GM19467 (cell line): ENCODE results near the gene INO80C.

Experiments
- ATAC-seq: cut with Tn5 transposase; IDR thresholded peaks from one replicate; pipeline ENCODE4 v1.9.1; 2021; ENCODE audit warnings: mild to moderate bottlenecking, moderate library complexity; ENCODE audit not compliant: unreplicated experiment

Gene INO80C

GRCh38 chr18:35497370-35498197 lies at the start of gene INO80C:
Gene INO80C, minus strand, starts transcription at chr18:35497960. Its CDS starts 86 bp downstream, at chr18:35497874.
- peak; percentile 93 for ATAC-seq

DNA sequence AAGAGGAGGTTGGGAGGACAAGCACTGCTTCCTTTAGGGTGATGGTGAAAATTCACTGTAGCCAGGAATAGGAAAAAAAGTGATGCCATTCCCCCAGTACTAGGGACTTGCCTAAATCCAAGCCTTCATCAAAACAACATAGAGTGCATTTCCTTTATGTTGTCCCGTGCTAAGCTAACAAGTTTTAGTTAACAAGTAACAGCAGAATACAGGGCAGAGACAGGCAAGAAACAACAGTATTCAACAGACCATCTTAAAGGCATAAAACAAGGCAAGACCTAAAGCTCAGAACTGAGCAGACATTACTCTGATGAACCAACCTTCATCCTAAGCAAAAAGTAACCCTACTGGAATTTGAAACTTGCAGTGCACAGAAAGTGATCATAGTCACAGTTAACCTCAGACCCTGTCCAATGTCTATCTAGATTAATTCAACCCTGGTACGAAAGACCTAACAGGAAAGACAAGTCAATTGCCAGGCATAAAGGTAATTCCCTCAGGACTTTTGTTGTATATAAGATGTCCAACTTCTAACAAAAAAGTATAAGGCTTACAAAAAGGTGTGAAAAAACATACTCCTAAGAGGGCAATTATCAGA lies 49.3 kb upstream of the INO80C start:
- ATAC-seq: no peak

GRCh38 chr18:35542356-35542755 lies 44.6 kb upstream of the INO80C start:
- ATAC-seq: no peak

DNA sequence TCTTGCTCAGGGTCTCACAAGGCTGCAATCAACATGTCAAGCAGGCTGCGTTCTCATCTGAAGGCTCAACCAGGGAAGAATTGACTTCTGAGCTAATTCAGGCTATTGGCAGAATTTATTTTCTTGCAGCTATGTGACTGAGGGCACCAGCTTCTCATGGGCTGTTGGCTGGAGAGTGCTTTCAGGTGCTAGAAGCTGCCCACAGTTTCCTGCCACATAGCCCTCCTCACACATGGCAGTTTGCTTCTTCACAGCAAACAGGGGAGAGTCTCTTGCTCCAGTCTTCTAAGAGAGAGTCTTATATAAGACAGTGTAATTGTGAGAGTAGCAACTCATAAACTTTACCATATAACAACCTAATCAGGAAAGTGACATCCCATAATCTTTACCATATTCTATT lies 37.5 kb upstream of the INO80C start:
- ATAC-seq: no peak

GRCh38 chr18:35533916-35534405 lies 36.2 kb upstream of the INO80C start:
- ATAC-seq: no peak

DNA sequence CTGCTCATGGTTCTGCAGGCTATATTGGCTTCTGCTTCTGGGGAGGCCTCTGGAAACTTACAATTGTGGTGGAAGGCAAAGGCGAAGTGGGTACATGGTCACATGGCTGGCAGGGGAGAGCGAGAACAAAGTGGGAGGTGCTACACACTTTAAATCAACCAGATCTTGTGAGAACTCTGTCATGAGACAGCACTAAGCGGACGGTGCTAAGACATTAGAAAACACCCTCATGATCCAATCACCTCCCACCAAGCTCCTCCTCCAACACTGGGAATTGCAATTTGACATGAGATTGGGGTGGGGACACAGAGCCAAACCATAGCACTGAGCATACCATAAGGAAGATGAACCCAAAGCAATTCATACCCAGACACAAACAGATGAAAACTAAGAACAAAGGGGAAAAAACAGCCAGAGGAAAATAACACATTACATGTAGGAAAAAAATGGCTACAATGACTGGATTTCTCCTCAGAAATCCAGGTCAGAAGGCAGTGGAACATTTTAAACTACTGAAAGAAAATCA lies 31.1 kb upstream of the INO80C start:
- ATAC-seq: no peak

- no peak for ATAC-seq
Measured at GRCh38 chr18:35526495-35527059, 28.8 kb upstream of the INO80C start.

DNA sequence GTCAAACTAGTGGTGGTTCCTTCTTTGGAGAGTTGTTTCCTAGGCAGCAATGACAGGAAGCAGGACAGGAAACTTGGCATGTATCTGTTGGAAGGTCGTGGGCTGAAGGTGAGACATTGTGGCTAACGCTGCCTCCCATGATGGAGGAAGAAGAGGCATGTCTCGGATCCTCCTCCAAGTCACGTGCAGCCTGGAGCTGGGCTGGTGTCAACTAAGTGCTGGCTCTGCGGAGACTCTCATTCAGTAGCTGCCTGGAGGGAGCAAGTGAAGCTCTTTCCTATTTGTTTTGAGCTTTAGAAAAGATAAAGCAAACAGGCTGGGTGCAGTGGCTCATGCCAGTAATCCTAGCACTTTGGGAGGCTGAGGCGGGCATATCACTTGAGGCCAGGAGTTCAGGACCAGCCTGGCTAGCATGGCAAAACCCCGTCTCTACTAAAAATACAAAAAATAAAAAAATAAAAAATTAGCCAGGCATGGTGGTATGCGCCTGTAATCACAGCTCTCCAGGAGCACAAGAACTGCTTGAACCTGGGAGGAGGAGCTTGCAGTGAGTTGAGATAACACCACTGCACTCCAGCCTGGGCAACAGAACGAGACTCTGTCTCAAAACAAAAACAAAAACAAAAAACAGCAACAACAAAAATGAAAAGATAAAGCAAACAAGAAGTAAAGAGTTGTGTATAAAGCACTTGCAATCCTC lies 28.2 kb upstream of the INO80C start:
- ATAC-seq: no peak

- ATAC-seq: no peak
Measured at GRCh38 chr18:35524226-35524625, 26.5 kb upstream of the INO80C start.

DNA sequence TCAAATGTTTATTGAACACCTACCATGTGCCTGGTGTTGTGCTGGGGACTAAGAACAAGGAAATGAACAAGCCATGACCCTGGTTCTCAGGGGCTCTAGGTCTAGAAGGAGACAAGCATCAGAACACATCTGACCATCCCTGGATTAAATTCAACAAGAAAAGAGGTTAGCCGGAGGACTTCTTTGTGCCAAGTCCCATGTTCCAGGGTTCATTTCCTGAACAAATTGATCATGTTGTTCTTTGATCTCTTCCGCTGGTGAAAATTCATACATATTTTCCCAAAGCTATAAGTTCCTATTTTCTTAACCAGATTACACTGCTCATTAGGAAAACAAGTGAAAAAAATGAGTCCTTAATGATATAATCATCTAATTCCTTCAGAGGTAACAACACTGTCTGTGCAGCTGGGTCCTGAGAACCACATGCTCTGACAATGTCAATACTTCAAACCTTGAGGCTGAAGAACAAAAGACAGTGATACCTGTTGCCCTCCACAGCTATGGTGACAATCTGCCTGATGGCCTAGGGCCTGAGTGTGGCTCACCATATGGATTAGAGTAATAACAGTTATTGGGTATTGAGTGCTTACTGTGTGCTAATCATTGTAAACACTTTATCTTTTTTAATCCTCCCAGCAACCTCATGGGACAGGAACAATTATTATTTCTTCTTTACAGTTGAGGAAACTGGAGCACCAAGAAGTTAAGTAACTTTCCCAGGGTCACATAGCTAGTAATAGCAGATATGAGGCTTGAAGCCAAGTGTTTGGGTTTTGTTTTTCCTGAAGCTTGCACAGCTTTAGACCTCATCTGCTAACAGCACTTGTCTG lies 24.6 kb upstream of the INO80C start:
- no peak for ATAC-seq

GRCh38 chr18:35521133-35521532 lies 23.4 kb upstream of the INO80C start:
- ATAC-seq: no peak

GRCh38 chr18:35519148-35519899 lies 21.6 kb upstream of the INO80C start:
- no peak for ATAC-seq

GRCh38 chr18:35517715-35518114 lies 20.0 kb upstream of the INO80C start:
- ATAC-seq: no peak

DNA sequence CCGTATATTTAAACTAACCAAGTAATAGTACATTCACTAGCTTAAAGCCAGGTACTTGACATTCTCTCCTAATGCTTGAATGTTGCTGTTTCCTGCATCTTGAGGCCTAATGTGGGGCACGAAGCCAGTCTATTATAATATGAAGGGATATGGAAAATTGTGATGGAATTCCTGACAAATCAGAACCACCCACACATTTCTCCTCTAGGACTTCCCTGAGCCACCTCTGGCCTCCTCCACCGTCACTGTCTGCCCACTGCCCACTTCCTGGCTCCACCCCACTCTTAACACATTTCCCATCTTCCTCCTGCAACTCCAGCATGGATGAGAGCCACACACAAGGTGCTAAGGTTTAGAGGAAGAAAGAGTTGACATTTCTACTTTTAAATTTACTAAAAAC lies 19.0 kb upstream of the INO80C start:
- no peak for ATAC-seq

GRCh38 chr18:35516351-35516750 lies 18.6 kb upstream of the INO80C start:
- ATAC-seq: no peak

DNA sequence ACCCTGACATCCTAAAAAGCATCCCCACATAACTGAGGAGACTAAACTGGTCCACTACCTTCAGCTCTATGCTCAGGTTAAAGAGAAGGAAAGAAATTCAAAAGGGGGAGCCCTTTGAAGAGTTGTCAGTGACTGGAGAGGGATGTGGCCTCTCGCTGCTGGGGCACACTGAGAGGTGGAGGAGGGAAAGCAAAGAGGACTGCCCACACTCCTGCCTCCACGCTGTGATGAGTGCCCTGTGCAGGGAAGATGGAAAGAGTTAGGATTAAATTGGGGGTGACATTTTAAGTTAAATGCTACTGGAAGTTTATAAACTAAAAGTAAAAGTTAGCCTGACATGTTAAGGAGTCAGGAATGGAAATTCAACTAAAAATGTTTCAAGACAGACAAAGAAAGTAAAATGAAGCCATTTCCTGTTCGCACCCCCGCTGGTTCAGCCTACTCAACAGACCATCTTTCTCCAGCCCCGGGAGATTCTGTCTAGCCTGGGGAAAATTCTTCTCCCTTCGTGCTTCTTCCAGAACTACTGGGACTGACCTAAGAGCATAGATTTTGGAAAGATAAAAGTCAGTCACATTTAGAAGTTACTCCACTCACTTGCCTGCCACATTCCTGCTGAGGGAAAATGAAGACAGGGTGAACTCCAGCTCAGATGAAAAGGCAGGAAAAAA lies 17.8 kb upstream of the INO80C start:
- no peak for ATAC-seq

DNA sequence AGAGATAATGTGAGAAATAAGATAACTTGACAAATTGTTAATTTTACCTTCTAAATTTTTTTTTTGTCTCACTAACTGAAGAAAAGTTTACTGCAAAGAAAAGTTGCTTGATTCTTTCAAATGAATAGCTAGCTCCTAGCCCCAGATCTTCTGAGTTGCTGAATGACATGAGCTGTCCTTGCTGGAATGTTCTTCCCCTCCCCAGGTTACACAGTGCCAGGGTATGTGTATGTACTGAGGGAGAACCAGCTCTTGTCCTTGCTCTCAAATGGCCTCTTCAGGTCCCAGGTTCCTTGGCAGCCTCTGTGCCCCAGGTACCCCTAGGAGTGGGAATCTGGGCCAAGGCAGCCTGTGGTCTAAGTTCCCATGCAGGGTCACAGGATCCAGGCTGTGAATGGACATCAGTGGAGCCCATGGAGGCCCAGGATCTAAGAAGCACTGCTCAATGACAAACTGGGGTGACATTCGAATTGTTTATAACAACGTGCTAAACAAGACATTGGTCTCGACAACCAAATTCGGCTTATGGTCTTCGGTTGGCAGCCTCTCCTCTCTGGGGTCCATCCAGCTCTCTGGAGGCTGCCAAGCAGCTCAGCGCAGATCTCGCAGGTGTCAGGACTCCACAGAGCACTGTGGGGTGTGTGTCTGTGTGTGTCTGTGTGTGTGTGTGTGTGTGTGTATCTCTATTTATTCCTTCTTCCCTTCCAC lies 17.1 kb upstream of the INO80C start:
- no peak for ATAC-seq

DNA sequence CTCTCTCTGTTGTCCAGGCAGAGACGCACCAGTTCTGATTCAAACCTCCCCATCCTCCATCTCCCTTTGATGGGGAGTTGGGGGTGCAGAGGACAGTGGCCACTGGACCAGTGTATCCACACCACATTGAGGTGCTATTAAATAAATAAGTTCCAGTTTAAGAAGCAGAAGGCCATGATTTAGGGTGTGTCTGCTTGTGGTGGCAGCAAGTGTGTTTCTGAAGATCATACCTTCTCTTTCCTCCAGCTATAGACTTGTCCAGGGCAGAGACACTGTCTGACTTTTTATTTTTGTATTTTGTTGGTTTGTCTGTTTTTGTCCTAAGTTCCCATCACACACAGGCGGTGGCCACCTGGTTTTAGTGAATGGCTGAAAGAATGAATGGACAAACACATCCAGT lies 16.5 kb upstream of the INO80C start:
- ATAC-seq: no peak
